MM.1S (cell line): ENCODE results near the gene DENND5B.

Source experiments
- DNase-seq: peaks from one replicate; pipeline ENCODE4 v3.0.0-alpha.2; 2015
- H2AFZ ChIP-seq: fragments of 300-600 bp; sonication (generic); 2 replicates; pipeline ENCODE4 v1.6.0; 2016; ENCODE audit warnings: antibody characterized with exemption, low read length
- H3F3A ChIP-seq: fragments of 300-600 bp; sonication (generic); 2 replicates; pipeline ENCODE4 v1.6.1; 2016; ENCODE audit warnings: mild to moderate bottlenecking, antibody characterized with exemption, low read length, moderate library complexity, mixed read lengths; ENCODE audit not compliant: insufficient read depth
- H3K27ac ChIP-seq: fragments of 300-600 bp; sonication (generic); 2 replicates; pipeline ENCODE4 v1.5.1; 2016; ENCODE audit warnings: mild to moderate bottlenecking, low read length
- H3K27me3 ChIP-seq: fragments of 300-600 bp; sonication (generic); replicated peaks from 2 replicates; pipeline ENCODE4 v1.6.0; 2016; ENCODE audit warnings: low read length; ENCODE audit not compliant: insufficient read depth
- H3K36me3 ChIP-seq: fragments of 300-600 bp; sonication (generic); replicated peaks from 2 replicates; pipeline ENCODE4 v1.6.1; 2016; ENCODE audit warnings: mild to moderate bottlenecking, low read length, mixed read lengths; ENCODE audit not compliant: insufficient read depth
- H3K4me1 ChIP-seq: fragments of 300-600 bp; sonication (generic); 2 replicates; pipeline ENCODE4 v1.6.1; 2016; ENCODE audit warnings: low read length, mixed read lengths
- H3K4me2 ChIP-seq: fragments of 300-600 bp; sonication (generic); 2 replicates; pipeline ENCODE4 v1.6.0; 2016; ENCODE audit warnings: low read depth, low read length
- H3K4me3 ChIP-seq: fragments of 300-600 bp; sonication (generic); 2 replicates; pipeline ENCODE4 v1.5.1; 2016; ENCODE audit warnings: low read length, mixed read lengths
- H3K79me2 ChIP-seq: fragments of 300-600 bp; sonication (generic); 2 replicates; pipeline ENCODE4 v1.6.1; 2016; ENCODE audit warnings: mixed run types, low read length, mixed read lengths
- H3K9ac ChIP-seq: fragments of 300-600 bp; sonication (generic); 2 replicates; pipeline ENCODE4 v1.6.1; 2016; ENCODE audit warnings: low read length, mixed read lengths
- H3K9me2 ChIP-seq: fragments of 300-600 bp; sonication (generic); replicated peaks from 2 replicates; pipeline ENCODE4 v1.6.1; 2016; ENCODE audit warnings: mild to moderate bottlenecking, low read length, mixed read lengths; ENCODE audit not compliant: insufficient read depth
- H3K9me3 ChIP-seq: fragments of 300-600 bp; sonication (generic); replicated peaks from 2 replicates; pipeline ENCODE4 v1.6.1; 2016; ENCODE audit warnings: mild to moderate bottlenecking, low read length, mixed read lengths; ENCODE audit not compliant: insufficient read depth
- H4K20me1 ChIP-seq: fragments of 300-600 bp; sonication (generic); 2 replicates; pipeline ENCODE4 v1.6.1; 2016; ENCODE audit warnings: mild to moderate bottlenecking, low read length, moderate library complexity, mixed read lengths; ENCODE audit not compliant: insufficient read depth
- CTCF ChIP-seq: fragments of 300-600 bp; sonication (generic); IDR thresholded peaks from 2 replicates; pipeline ENCODE4 v1.5.1; 2016; ENCODE audit warnings: antibody characterized with exemption, low read length, mixed read lengths
- EZH2 ChIP-seq: fragments of 300-600 bp; sonication (generic); optimal IDR thresholded peaks from 2 replicates; pipeline ENCODE3; 2017; ENCODE audit warnings: low read depth, mild to moderate bottlenecking, antibody characterized with exemption, low read length, mixed read lengths
- EZH2phosphoT487 ChIP-seq: fragments of 300-600 bp; sonication (generic); IDR thresholded peaks from 2 replicates; pipeline ENCODE4 v1.6.1; 2018; ENCODE audit warnings: antibody characterized with exemption, low read length

Gene DENND5B

GRCh38 chr12:31594681-31595080 lies 3.7 kb upstream of the DENND5B start:
- H3K4me2 ChIP-seq, result no peak overlapping the region
- no peak for DNase-seq
- no peak for TF ChIP-seq CTCF
- no peak for TF ChIP-seq EZH2phosphoT487
- TF ChIP-seq EZH2, result no peak

GRCh38 chr12:31591380-31591901 lies 505 bp upstream of the DENND5B start:
- H3K27me3 ChIP-seq, result no peaks in the 10 kb centered on the region
- no peak for DNase-seq
- H3K9ac ChIP-seq, result peak overlapping the region; percentile 22; the same call in 1 of the 2 replicates
- H3K4me3 ChIP-seq, result peak overlapping the region; percentile 65
- H3K27ac ChIP-seq, result no peak overlapping the region
- peaks cover 36% of the 10 kb centered on the region for H3F3A ChIP-seq
- peaks cover 27% of the 10 kb centered on the region for H3K4me1 ChIP-seq
- no peaks in the 10 kb centered on the region for H3K36me3 ChIP-seq
- peak overlapping the region; percentile 74 for H3K4me2 ChIP-seq
- H3K79me2 ChIP-seq, result peaks cover 24% of the 10 kb centered on the region
- no peaks in the 10 kb centered on the region for H3K9me2 ChIP-seq
- H3K9me3 ChIP-seq, result no peaks in the 10 kb centered on the region
- TF ChIP-seq EZH2phosphoT487, result no peak
- TF ChIP-seq CTCF, result no peak
- no peak for TF ChIP-seq EZH2
- peak overlapping the region; percentile 57 for H2AFZ ChIP-seq
- no peaks in the 10 kb centered on the region for H4K20me1 ChIP-seq

More at GRCh38 chr12:31594681-31595080, 3.7 kb upstream of the DENND5B start:
- Histone ChIP-seq H3K9me2 (no peaks in the 10 kb centered on the region), H4K20me1 (no peaks in the 10 kb centered on the region), H3K27me3 (no peaks in the 10 kb centered on the region), H3K79me2 (0 out of 2 replicates have a peak, but pooled peaks cover 3% of the 10 kb centered on the region), H3K9me3 (no peaks in the 10 kb centered on the region), H3F3A (peaks cover 13% of the 10 kb centered on the region), H2AFZ (no peak overlapping the region), H3K27ac (no peak overlapping the region), H3K9ac (no peak overlapping the region), H3K36me3 (no peaks in the 10 kb centered on the region), H3K4me1 (0 out of 2 replicates have a peak, but pooled peaks cover 3% of the 10 kb centered on the region), H3K4me3 (no peak overlapping the region)

GRCh38 chr12:31589904-31590641 lies 863 bp downstream of the DENND5B start:
- peak overlapping the region; percentile 71 for H3K9ac ChIP-seq
- peak overlapping the region; percentile 59; the same call in 1 of the 2 replicates for H3K27ac ChIP-seq
- H3K27me3 ChIP-seq, result no peaks in the 10 kb centered on the region
- H3K79me2 ChIP-seq, result peaks cover 36% of the 10 kb centered on the region
- no peaks in the 10 kb centered on the region for H3K9me2 ChIP-seq
- peak; percentile 57 for DNase-seq
- H3K4me3 ChIP-seq, result peak overlapping the region; percentile 77
- no peaks in the 10 kb centered on the region for H3K9me3 ChIP-seq
- peak; percentile 3; the same call in 1 of the 2 replicates for TF ChIP-seq CTCF
- TF ChIP-seq EZH2phosphoT487, result no peak
- no peak for TF ChIP-seq EZH2
- H3K36me3 ChIP-seq, result no peaks in the 10 kb centered on the region
- peaks cover 38% of the 10 kb centered on the region for H3F3A ChIP-seq
- peak overlapping the region; percentile 83 for H2AFZ ChIP-seq
- H3K4me1 ChIP-seq, result peaks cover 39% of the 10 kb centered on the region
- peak overlapping the region; percentile 51 for H3K4me2 ChIP-seq
- no peaks in the 10 kb centered on the region for H4K20me1 ChIP-seq
